HUES48 (cell line): ENCODE measurements around the gene HMHB1.
"Not testable (repeated sequence)": the region's sequence is repeated elsewhere in the genome, so short reads cannot be mapped to it uniquely, and the experiment has no call there.

Source experiments
- H3K27ac ChIP-seq: one replicate; pipeline ENCODE4 v1.7.0; 2013; ENCODE audit warnings: low read depth, low read length, inconsistent platforms
- H3K27me3 ChIP-seq: 2 replicates; pipeline ENCODE4 v1.6.1; 2013; ENCODE audit warnings: mild to moderate bottlenecking, low read length; ENCODE audit not compliant: control insufficient read depth, insufficient read depth
- H3K36me3 ChIP-seq: 2 replicates; pipeline ENCODE4 v1.6.1; 2013; ENCODE audit warnings: low read length; ENCODE audit not compliant: control insufficient read depth, insufficient read depth
- H3K4me1 ChIP-seq: 2 replicates; pipeline ENCODE4 v1.6.1; 2013; ENCODE audit warnings: mild to moderate bottlenecking, low read length; ENCODE audit not compliant: control insufficient read depth, insufficient read depth
- H3K4me3 ChIP-seq: 2 replicates; pipeline ENCODE4 v1.5.1; 2013; ENCODE audit warnings: mild to moderate bottlenecking, low read depth, low read length
- H3K9ac ChIP-seq: 2 replicates; pipeline ENCODE4 v1.6.1; 2013; ENCODE audit warnings: mild to moderate bottlenecking, low read depth, low read length, moderate library complexity
- H3K9me3 ChIP-seq: 2 replicates; pipeline ENCODE4 v1.6.1; 2013; ENCODE audit warnings: low read length; ENCODE audit not compliant: control insufficient read depth, insufficient read depth

HMHB1 gene

GRCh38 chr5:143805861-143806260 lies 6.1 kb upstream of the HMHB1 start:
- H3K27me3 ChIP-seq, result no peaks in the 10 kb centered on the region
- H3K27ac ChIP-seq, result no peak overlapping the region
- H3K9ac ChIP-seq, result no peak overlapping the region
- H3K36me3 ChIP-seq, result no peaks in the 10 kb centered on the region
- no peaks in the 10 kb centered on the region for H3K9me3 ChIP-seq
- H3K4me3 ChIP-seq, result no peak overlapping the region
- H3K4me1 ChIP-seq, result no peaks in the 10 kb centered on the region

GRCh38 chr5:143806579-143806978 lies 5.4 kb upstream of the HMHB1 start:
- no peak overlapping the region for H3K27ac ChIP-seq
- H3K4me3 ChIP-seq, result no peak overlapping the region

GRCh38 chr5:143807401-143807800 lies 4.6 kb upstream of the HMHB1 start:
- Histone ChIP-seq H3K27ac (no peak overlapping the region), H3K4me3 (no peak overlapping the region), H3K36me3 (no peaks in the 10 kb centered on the region), H3K9ac (no peak overlapping the region), H3K4me1 (no peaks in the 10 kb centered on the region), H3K27me3 (no peaks in the 10 kb centered on the region), H3K9me3 (no peaks in the 10 kb centered on the region)

More at GRCh38 chr5:143806579-143806978, 5.4 kb upstream of the HMHB1 start:
- Histone ChIP-seq H3K4me1 (no peaks in the 10 kb centered on the region), H3K9ac (no peak overlapping the region), H3K27me3 (no peaks in the 10 kb centered on the region), H3K9me3 (no peaks in the 10 kb centered on the region), H3K36me3 (no peaks in the 10 kb centered on the region)

- H3K27ac ChIP-seq, H3K9ac ChIP-seq, H3K4me1 ChIP-seq, H3K36me3 ChIP-seq, H3K4me3 ChIP-seq, H3K9me3 ChIP-seq, H3K27me3 ChIP-seq: not testable (repeated sequence)
Observed at GRCh38 chr5:143816370-143816769, 4.4 kb downstream of the HMHB1 start.

GRCh38 chr5:143819716-143820115 lies 7.8 kb downstream of the HMHB1 start:
- Histone ChIP-seq H3K4me1 (no peaks in the 10 kb centered on the region), H3K27me3 (no peaks in the 10 kb centered on the region), H3K27ac (no peak overlapping the region), H3K4me3 (no peak overlapping the region), H3K9ac (no peak overlapping the region), H3K9me3 (no peaks in the 10 kb centered on the region), H3K36me3 (no peaks in the 10 kb centered on the region)

GRCh38 chr5:143820451-143820850 lies 8.5 kb downstream of the HMHB1 start:
- Histone ChIP-seq H3K36me3 (no peaks in the 10 kb centered on the region), H3K4me3 (no peak overlapping the region), H3K27ac (no peak overlapping the region), H3K27me3 (no peaks in the 10 kb centered on the region), H3K4me1 (0 out of 2 replicates have a peak, but pooled peaks cover 2% of the 10 kb centered on the region), H3K9me3 (no peaks in the 10 kb centered on the region), H3K9ac (no peak overlapping the region)

- no peaks in the 10 kb centered on the region for H3K27me3 ChIP-seq
- H3K36me3 ChIP-seq, result no peaks in the 10 kb centered on the region
- no peak overlapping the region for H3K27ac ChIP-seq
- no peak overlapping the region for H3K4me3 ChIP-seq
- H3K4me1 ChIP-seq, result 0 out of 2 replicates have a peak, but pooled peaks cover 2% of the 10 kb centered on the region
- no peaks in the 10 kb centered on the region for H3K9me3 ChIP-seq
- H3K9ac ChIP-seq, result no peak overlapping the region
Observed at GRCh38 chr5:143824851-143825720, 13.1 kb downstream of the HMHB1 start.

- Histone ChIP-seq H3K36me3 (no peaks in the 10 kb centered on the region), H3K27me3 (no peaks in the 10 kb centered on the region), H3K27ac (no peak overlapping the region), H3K9me3 (no peaks in the 10 kb centered on the region), H3K4me1 (0 out of 2 replicates have a peak, but pooled peaks cover 2% of the 10 kb centered on the region), H3K9ac (no peak overlapping the region), H3K4me3 (no peak overlapping the region)
Observed at GRCh38 chr5:143826951-143827444, 15.0 kb downstream of the HMHB1 start.

GRCh38 chr5:143828710-143829109 lies 16.7 kb downstream of the HMHB1 start:
- H3K27ac ChIP-seq, result no peak overlapping the region
- H3K36me3 ChIP-seq, result no peaks in the 10 kb centered on the region
- H3K27me3 ChIP-seq, result no peaks in the 10 kb centered on the region
- H3K4me1 ChIP-seq, result 0 out of 2 replicates have a peak, but pooled peaks cover 2% of the 10 kb centered on the region
- no peaks in the 10 kb centered on the region for H3K9me3 ChIP-seq
- H3K4me3 ChIP-seq, result no peak overlapping the region
- H3K9ac ChIP-seq, result no peak overlapping the region

- H3K9ac ChIP-seq, result no peak overlapping the region
- no peak overlapping the region for H3K27ac ChIP-seq
- no peaks in the 10 kb centered on the region for H3K9me3 ChIP-seq
- no peaks in the 10 kb centered on the region for H3K27me3 ChIP-seq
- no peak overlapping the region for H3K4me3 ChIP-seq
- no peaks in the 10 kb centered on the region for H3K4me1 ChIP-seq
- no peaks in the 10 kb centered on the region for H3K36me3 ChIP-seq
Observed at GRCh38 chr5:143833177-143833576, 21.2 kb downstream of the HMHB1 start.

- Histone ChIP-seq H3K9ac (no peak overlapping the region), H3K27me3 (no peaks in the 10 kb centered on the region), H3K27ac (no peak overlapping the region), H3K36me3 (no peaks in the 10 kb centered on the region), H3K9me3 (no peaks in the 10 kb centered on the region), H3K4me3 (no peak overlapping the region), H3K4me1 (no peaks in the 10 kb centered on the region)
Observed at GRCh38 chr5:143835251-143835650, 23.3 kb downstream of the HMHB1 start.
